HG03097 (cell line): ENCODE results near the gene BRD4.
A peak's percentile ranks its signal among the peaks of the same experiment; 100 is the strongest.

Experiments
- ATAC-seq: cut with Tn5 transposase; IDR thresholded peaks from one replicate; pipeline ENCODE4 v1.9.1; 2021; ENCODE audit not compliant: unreplicated experiment, low FRiP score

BRD4 gene

DNA sequence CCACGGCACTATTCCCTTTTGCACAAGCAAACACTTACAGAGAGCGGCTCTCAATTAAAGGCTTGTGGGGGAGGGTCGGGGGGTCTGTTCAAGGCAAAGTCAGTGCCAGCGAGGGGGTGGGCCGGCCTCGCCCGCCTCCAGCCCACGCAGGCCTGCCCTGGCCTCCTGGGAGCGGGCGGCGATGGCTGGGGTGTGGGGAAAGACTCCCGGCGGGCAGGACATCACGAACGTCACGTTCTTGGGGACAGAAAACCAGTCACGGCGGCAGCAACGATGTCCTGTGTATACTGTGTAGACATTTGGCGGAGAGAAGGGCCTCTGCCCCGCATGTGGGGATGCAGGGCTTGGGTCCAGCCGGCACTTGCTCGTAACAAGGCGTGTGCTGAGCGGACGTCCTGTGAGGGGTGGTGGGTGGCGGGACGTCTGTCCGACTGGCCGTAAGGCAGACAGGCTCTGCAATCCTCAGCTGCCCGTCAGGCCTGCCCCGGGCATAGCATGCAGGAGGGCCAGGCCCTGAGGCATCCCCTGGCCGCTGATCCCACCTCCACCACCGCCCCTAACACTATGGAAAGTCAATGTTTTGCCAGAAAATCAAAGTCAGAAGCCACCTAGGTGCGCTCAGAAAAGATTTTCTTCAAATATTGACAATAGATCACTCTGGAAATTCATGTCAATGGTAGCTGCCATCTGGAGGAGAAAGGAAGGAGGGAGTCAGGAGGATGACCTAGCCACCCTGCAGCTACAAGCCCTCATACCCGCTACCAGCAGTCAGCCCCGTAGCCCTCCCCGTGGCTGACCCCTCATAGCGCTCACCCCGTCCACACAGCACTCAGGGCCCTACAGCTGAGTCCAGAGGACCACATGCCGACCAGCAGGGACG is 94.3 kb downstream of the BRD4 start:
- no peak for ATAC-seq

DNA sequence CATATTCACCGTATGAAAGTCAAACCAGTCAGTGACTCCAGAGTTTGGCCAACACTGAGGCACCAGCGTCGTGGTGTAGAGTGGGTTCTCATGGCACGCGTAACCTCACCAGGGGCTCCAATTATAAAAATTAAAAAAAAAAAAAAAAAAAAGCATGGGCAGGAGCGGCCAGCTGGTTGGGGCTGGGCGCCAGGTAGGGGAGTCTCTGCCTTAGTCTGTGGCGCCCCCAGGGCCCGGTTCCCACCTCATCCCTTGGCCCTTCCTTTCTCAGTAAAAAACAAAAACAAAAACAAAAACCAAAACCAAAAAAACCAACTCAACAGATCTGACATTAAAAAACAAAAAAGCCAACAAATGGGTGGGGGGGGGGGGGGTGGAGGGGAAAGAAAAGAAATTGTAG is 95.5 kb downstream of the BRD4 start:
- ATAC-seq: no peak

GRCh38 chr19:15235781-15236180 is 96.6 kb downstream of the BRD4 start:
- no peak for ATAC-seq

DNA sequence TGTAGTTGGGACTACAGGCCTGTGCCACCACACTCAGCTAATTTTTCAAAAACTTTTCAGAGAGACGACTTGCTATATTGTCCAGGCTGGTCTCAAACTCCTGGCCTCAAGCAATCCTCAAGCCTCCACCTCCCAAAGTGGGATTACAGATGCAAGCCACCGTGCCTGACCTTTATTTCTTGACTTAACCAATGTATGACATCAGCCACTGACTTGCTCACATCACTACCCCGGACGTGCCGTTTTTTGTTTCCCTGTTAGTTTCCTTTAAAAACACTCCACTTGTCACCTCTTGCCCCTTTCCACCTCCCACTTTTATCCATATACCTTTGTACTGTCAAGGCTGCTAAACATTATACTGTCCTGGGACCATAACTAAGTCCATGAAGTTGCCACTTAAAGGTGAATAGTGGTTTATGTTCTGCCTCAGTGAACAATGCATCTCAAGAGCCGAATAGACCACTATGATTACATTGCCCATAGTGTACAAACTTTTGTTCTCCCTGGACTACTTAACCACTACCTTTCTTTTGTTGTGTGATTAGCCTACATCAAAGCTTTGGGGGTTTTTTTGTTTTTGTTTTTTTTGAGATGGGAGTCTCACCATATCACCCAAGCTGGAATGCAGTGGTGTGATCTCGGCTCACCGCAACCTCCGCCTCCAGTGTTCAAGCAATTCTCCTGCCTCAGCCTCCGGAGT is 97.8 kb downstream of the BRD4 start:
- no peak for ATAC-seq

- no peak for ATAC-seq
Measured at GRCh38 chr19:15231271-15231670, 101.1 kb downstream of the BRD4 start.

GRCh38 chr19:15227261-15227660 is 105.1 kb downstream of the BRD4 start:
- ATAC-seq: no peak

GRCh38 chr19:15225760-15226159 is 106.6 kb downstream of the BRD4 start:
- no peak for ATAC-seq

DNA sequence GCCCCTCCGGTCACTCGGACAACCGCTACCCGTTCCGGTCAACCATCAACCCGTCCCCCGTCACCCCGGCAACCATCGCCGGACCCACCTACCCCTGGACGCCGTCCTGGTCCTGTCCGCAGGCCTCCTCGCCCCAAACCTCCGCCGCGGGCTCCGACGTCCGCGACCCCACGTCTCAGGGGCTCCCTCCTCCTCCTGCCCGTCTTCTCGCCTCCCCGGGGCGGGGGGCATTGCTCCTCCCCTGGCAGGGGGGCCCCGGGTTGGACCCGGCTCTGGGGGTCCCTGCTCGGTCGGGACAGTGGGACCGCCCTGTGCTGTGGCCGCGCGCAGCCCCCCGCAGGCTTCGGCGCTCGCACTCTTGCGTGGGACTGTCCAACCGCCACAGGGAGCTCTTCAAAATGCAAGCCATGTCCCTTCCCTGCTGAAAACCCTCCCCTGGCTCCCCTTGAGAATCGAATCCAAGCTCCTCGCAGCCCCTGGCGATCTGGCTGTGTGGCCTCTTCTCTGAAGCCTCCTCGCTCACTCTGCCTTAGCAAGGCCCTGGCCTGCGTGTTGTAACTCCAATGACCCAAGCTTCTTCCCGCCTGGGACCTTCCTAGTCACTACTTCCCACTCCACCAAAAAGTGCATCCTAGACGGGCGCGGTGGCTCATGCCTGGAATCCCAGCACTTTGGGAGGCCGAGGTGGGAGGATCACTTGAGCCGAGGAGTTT is 108.5 kb downstream of the BRD4 start:
- peak; percentile 23 for ATAC-seq

DNA sequence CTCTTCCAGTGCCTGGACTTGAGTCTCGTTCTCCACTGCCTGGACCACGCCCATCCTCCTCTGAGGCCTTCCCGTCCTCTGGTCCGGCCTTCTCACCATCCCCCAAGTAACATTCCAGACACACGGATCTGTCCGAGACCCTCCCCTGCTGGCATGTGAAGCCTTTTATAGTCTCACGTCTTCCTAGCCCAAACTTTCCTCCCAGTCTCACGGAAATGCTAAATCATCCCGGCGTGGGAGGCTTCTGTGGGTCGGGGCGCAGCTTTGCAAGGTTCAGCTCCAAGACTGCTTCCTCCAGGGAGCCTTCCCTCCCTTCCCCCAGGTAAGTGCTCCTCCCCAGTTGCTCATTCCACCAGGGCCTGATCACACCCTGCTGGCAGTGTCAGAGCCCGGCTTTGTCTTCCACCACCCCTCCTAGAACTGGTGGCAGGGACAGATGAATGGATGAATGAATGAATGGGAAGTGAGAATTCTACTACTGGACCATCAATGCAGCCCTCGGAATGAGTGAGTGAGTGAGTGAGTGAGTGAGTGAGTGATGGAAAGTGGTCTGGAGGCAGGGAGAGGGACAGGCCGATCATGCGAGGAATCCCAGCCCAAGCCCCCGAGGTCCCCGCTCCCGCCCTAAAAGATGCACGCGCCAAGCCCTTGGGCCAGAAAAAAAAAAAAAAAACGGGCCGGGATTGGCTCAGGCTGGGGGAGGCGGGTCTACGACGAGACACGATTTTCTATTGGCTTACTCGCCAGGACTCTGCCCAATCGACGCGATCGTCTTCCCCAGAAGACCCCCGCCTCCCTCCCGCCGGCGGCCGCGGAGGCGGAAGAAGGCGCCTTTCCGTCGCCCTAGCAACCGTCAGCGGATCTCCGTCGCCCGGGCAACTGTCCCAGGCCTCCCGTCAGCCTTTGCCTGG is 109.3 kb downstream of the BRD4 start:
- peak; percentile 85 for ATAC-seq

- no peak for ATAC-seq
Measured at GRCh38 chr19:15220833-15221232, 111.5 kb downstream of the BRD4 start.

DNA sequence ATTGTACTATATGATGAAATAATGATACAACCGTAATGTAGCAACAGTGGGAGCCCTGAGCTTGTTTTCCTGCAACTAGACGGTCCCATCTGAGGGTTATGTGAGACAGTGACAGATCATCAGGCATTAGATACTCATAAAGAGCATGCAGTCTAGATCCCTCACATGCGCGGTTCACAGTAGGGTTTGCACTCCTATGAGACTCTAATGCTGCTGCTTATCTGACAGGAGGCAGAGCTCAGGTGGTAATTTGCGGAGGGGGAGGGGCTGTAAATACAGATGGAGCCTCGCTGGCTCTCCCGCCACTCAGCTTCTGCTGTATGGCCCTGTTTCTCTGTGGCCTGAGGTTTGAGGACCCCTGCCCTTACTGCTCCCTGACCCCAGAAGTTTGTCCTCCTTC is 113.8 kb downstream of the BRD4 start:
- ATAC-seq: no peak

- ATAC-seq: no peak
Measured at GRCh38 chr19:15216363-15216762, 116.0 kb downstream of the BRD4 start.

GRCh38 chr19:15213715-15214381 is 118.5 kb downstream of the BRD4 start:
- no peak for ATAC-seq

DNA sequence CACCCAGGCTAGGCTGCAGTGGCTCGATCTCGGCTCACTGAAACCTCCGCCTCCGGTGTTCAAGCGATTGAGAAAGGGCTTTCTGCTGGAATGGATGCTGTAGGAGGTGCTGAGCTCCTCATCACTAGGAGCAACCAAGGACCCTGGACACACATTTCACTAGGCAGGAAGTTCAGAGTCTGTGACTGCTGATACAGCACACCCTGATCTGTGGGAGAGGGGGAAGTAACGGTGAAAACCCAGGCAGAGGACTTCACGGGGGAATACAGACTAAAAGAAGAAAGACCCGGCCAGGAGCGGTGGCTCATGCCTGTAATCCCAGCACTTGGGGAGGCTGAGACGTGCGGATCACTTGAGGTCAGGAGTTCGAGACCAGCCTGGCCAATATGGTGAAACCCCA is 119.6 kb downstream of the BRD4 start:
- ATAC-seq: no peak

- ATAC-seq: no peak
Measured at GRCh38 chr19:15210323-15210781, 122.0 kb downstream of the BRD4 start.

- no peak for ATAC-seq
Measured at GRCh38 chr19:15201374-15202023, 130.8 kb downstream of the BRD4 start.

DNA sequence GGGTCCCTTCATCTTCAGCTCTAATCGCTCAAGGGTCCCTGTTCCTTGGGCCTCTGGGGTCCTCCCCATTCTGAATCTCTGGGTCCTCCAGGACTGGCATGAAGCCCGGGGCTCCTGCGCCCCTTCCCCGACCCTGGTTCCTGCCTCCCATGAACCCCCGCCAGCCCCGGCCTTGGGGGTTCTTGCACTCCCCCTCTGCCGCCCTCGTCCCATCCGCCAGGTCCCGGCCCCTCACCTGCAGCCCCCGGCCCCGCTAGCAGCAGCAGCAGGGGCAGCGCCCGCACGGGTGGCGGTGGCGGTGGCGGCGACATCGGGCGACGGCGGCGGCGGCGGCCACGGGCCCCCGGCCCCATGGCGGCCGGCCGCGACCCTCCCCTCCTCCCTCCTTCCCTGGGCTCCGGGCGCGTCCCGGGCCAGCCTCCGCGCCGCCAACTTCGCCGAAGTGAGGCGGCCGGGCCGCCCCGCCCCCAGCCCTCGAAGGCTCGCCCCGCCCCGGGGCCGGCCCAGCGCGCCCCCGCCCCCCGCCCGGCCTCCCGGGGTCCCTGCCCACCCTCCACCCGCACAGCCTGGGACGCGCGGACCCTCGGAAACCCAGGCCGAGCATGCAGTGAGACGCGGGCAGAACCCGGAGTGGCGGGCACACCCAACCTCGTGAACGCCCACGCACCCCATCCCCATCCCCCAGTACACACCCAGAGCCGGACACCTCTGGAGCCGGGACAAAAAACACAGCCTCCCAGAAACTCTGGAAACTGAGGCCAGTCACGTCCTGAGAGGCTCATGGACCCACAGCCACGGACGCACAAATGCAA is 131.6 kb downstream of the BRD4 start, which contains the start of gene NOTCH3:
Gene NOTCH3, minus strand, starts transcription at position 443 of the 812 bp plus-strand sequence. Its CDS starts 90 bp downstream, at position 353.
- no peak for ATAC-seq
